LNCAP (cell line): ENCODE data around the gene SET.

Source experiments
- TF ChIP-seq, protein P1 (sequence below): fragments of 450-650 bp; IDR thresholded peaks from 2 replicates; pipeline ENCODE4 v1.5.1; 2017; ENCODE audit warnings: mild to moderate bottlenecking

Gene SET

DNA sequence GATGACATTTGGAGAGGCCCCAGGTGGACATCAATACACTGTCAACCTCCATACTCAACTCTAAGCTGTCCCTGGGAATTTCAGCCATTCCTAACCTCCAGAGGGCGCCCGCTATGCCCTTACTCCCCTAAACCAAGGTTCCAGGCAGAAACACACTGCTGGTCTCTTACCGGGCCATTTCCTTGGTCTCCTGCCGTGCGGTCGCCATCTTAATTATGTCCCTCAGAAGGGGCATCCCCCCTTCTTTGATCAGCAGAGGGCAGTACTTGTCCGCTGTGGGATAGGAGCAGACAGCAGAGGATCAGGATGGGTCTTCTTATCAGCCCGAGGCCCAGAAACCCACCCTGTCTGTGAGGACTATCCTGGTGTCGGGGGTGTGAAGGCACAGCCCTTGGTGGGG lies 44.2 kb downstream of the SET start:
- TF ChIP-seq, protein P1, sequence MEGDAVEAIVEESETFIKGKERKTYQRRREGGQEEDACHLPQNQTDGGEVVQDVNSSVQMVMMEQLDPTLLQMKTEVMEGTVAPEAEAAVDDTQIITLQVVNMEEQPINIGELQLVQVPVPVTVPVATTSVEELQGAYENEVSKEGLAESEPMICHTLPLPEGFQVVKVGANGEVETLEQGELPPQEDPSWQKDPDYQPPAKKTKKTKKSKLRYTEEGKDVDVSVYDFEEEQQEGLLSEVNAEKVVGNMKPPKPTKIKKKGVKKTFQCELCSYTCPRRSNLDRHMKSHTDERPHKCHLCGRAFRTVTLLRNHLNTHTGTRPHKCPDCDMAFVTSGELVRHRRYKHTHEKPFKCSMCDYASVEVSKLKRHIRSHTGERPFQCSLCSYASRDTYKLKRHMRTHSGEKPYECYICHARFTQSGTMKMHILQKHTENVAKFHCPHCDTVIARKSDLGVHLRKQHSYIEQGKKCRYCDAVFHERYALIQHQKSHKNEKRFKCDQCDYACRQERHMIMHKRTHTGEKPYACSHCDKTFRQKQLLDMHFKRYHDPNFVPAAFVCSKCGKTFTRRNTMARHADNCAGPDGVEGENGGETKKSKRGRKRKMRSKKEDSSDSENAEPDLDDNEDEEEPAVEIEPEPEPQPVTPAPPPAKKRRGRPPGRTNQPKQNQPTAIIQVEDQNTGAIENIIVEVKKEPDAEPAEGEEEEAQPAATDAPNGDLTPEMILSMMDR = peak; percentile 67

DNA sequence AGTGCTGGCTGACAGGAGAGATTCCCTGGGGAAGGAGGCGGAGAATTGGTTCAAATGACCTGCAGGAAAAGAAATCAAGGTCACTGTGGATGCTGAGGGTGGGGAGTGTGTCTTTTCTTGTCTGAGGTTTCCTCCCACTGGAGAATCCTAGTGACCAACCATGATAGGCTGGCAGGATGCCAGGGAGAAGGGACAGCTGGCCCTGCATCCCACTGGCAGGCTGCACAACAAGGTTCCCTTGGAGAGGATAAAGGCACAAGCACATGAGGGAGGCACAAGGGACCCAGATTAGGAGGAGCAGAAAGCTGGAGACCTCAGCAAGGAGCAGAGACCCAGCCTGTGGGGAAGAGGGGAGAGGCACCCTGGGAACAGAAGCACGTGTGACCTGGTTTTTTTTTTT lies 46.4 kb downstream of the SET start:
- TF ChIP-seq, protein P1 = no peak

DNA sequence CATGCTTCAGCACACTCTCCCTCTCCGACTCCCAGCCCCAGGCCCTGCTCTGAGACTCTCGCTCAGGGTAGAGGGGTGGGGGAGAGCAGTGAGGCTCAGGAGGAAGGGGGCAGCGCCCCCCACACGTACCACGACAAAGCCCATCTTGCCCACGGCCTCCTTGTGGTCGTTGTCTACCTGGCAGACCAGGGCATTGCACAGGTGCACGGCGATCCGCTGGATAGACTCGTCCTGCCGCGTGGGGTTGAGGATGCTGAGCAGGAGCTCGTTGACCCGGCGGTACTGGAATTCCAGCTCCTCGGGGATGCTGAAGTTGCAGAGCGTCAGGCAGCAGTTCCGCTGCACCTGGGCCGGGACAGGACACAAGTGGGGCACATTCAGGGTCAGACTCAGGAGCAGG lies 53.4 kb downstream of the SET start:
- TF ChIP-seq, protein P1 = no peak

DNA sequence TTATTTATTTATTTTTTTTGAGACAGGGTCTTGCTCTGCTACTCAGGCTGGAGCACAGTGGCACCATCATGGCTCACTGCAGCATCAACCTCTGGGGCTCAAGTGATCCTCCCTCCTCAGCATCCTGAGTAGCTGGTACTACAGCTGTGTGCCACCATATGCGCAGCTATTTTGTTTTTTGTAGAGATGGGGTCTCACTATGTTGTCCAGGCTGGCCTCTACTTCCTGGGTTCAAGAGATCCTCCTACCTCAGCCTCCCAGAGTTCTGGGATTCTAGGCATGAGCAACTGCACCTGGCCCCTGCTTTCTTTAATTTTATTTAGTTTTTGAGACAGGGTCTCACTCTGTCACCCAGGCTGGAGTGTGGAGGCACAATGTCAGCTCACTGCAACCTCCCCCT lies 54.4 kb downstream of the SET start:
- TF ChIP-seq, protein P1 = no peak
